CD4-positive, alpha-beta memory T cell (primary cell): Measurements from ENCODE around the gene ZFYVE28. TPM values are rescaled to one million over a fixed set of nuclear protein-coding genes. Genes with fewer than 3 reads are reported as not detected.

Experiments used
- CTCF ChIA-PET: fragments of 350-600 bp; sonication (Branson Sonifier 250); formaldehyde crosslinking; loops from one replicate; lab custom pipeline; 2021; ENCODE audit warnings: inconsistent platforms; ENCODE audit not compliant: partially characterized antibody; lab: Charles Lee
- POLR2A ChIA-PET: fragments of 350-600 bp; sonication (Branson Sonifier 250); formaldehyde crosslinking; loops from one replicate; lab custom pipeline; 2021; ENCODE audit not compliant: partially characterized antibody; lab: Charles Lee
- DNase-seq, 5 donors: peaks; one replicate each; pipeline versions ENCODE4 v3.0.0 to v3.0.0-alpha.2; 2020 to 2022; ENCODE audit warnings: mixed read lengths in 1 of 5
- H3K27ac ChIP-seq: one replicate; pipeline ENCODE4 v1.7.0; 2013; ENCODE audit warnings: low read depth, low read length
- H3K27me3 ChIP-seq: 2 replicates; pipeline ENCODE4 v1.7.0; 2013; ENCODE audit warnings: mild to moderate bottlenecking, low read length, moderate library complexity; ENCODE audit not compliant: insufficient read depth
- H3K36me3 ChIP-seq: 2 replicates; pipeline ENCODE4 v1.7.0; 2013; ENCODE audit warnings: mild to moderate bottlenecking, low read length, moderate library complexity; ENCODE audit not compliant: insufficient read depth
- H3K4me1 ChIP-seq: 2 replicates; pipeline ENCODE4 v1.7.0; 2013; ENCODE audit warnings: mild to moderate bottlenecking, low read length, moderate library complexity; ENCODE audit not compliant: insufficient read depth
- H3K4me3 ChIP-seq, 2 donors: one replicate each; pipeline ENCODE4 v1.7.0; 2013; ENCODE audit warnings: low read length in 2 of 2, mild to moderate bottlenecking in 1 of 2
- H3K9me3 ChIP-seq, 2 donors: one replicate each; pipeline ENCODE4 v1.7.0; 2013; ENCODE audit warnings: low read length in 2 of 2, control low read depth in 1 of 2; ENCODE audit not compliant: control insufficient read depth in 1 of 2
- H3K27ac Mint-ChIP-seq, 7 donors: one replicate each; pipeline ENCODE4 v1.8.0; 2020 to 2021; ENCODE audit warnings: mixed read lengths in 7 of 7, mild to moderate bottlenecking in 6 of 7, inconsistent platforms in 3 of 7, moderate library complexity in 3 of 7
- H3K27me3 Mint-ChIP-seq, 2 donors: one replicate each; pipeline ENCODE4 v1.8.0; 2020 to 2021; ENCODE audit warnings: mixed read lengths in 2 of 2
- H3K36me3 Mint-ChIP-seq, 2 donors: one replicate each; pipeline ENCODE4 v1.8.0; 2020 to 2021; ENCODE audit warnings: mixed read lengths in 2 of 2, inconsistent platforms in 1 of 2, mild to moderate bottlenecking in 1 of 2
- H3K4me1 Mint-ChIP-seq, 4 donors: one replicate each; pipeline ENCODE4 v1.8.0; 2020 to 2021; ENCODE audit warnings: mixed read lengths in 4 of 4, mild to moderate bottlenecking in 1 of 4
- H3K4me3 Mint-ChIP-seq, 8 donors: one replicate each; pipeline ENCODE4 v1.8.0; 2020 to 2021; ENCODE audit warnings: mixed read lengths in 8 of 8, mild to moderate bottlenecking in 7 of 8, moderate library complexity in 6 of 8, inconsistent platforms in 3 of 8
- H3K9me3 Mint-ChIP-seq, 8 donors: one replicate each; pipeline ENCODE4 v1.8.0; 2020 to 2021; ENCODE audit warnings: mixed read lengths in 8 of 8, mild to moderate bottlenecking in 5 of 8, inconsistent platforms in 3 of 8, moderate library complexity in 1 of 8
- intact Hi-C: fragments of 100-400 bp; cut with micrococcal nuclease; formaldehyde crosslinking; loops from one replicate; pipeline ENCODE4 v1.15.1; 2023
- polyA plus RNA-seq, 2 donors: library from polyadenylated mRNA; unstranded; fragments of 300-500 nt; fragmentation: Illumina TruSeq; gene quantifications; one replicate each; pipeline ENCODE4 v1.2.3, GENCODE V29; 2021
- total RNA-seq, 2 experiments: library from RNA; stranded (reverse); gene quantifications; one replicate each; pipeline ENCODE4 v1.2.3, GENCODE V29; 2021

The ZFYVE28 gene
- total and polyA plus RNA-seq, 4 experiments from 2014 or later: 13.1 to 31.8 (median 23.8) TPM

GRCh38 chr4:2438822-2439718 is 20.6 kb upstream of the ZFYVE28 start:
- DNase-seq: no peak
- H3K36me3 Mint-ChIP-seq: no peaks in the 10 kb centered on the region
- CTCF ChIA-PET: interaction anchor here (10.2 kb wide), 1 partner anchor 220 kb away, joined by 84 read pairs; no protein-coding TSS in a partner anchor
- H3K9me3 ChIP-seq: no peaks in the 10 kb centered on the region
- no peaks in the 10 kb centered on the region for H3K27me3 ChIP-seq
- H3K27ac ChIP-seq: no peak overlapping the region
- intact Hi-C loops: no loop called here
- H3K9me3 Mint-ChIP-seq: no peaks in the 10 kb centered on the region
- no peak overlapping the region for H3K27ac Mint-ChIP-seq
- H3K4me3 ChIP-seq: no peak overlapping the region
- no peaks in the 10 kb centered on the region for H3K36me3 ChIP-seq
- POLR2A ChIA-PET: no interaction called here
- H3K4me1 Mint-ChIP-seq: peaks cover 0 to 5% (median 2%) of the 10 kb centered on the region in 4 donors
- H3K27me3 Mint-ChIP-seq: no peaks in the 10 kb centered on the region
- peaks cover 6% of the 10 kb centered on the region for H3K4me1 ChIP-seq
- no peak overlapping the region for H3K4me3 Mint-ChIP-seq

DNA sequence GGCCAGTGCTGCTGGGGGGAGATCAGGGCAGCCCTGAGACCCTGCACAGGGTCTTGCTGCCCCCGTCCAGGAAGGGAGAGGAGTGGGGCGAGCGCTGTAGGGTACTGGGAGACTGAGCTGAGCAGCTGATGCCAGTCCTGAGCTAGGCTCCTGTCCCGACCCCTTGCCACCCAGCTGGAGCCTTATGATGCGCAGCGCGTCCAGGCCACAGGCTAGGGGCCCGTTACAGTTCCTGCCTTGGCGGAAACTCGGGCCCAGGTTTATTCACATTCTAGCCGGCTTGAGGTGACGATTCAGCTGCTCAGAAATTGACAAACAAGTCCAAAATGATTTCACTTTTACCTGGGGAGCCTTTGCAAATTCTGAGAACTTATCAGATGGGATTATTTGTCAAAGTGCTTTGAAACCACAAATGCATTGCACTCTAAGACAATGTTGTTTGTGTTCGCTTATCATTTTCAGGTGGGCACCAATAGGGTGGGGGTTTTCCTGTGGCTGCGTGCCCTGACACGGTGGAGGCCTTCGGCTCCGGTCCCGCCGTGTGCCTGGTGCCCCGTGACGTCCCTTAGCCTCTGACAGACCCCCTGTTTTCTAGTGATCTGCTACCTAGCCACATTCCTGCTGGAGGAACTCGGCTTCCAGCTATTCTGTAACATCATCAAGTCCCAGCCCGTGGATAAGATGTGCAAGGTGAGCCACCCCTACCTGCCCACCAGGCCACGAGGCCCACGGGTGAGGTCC is 19.2 kb upstream of the ZFYVE28 start:
- CTCF ChIA-PET: interaction anchor here (0.9 to 10.2 kb wide), 2 partner anchors 156 to 218 kb away, joined by 3 to 84 read pairs; no protein-coding TSS in a partner anchor
- intact Hi-C loops: no loop called here
- Mint-ChIP-seq H3K4me1 (peaks cover 0 to 5% (median 2%) of the 10 kb centered on the region in 4 donors), H3K27me3 (no peaks in the 10 kb centered on the region), H3K4me3 (no peak overlapping the region), H3K27ac (peak overlapping the region in 1 of 7 donors; percentile 13), H3K36me3 (no peaks in the 10 kb centered on the region), H3K9me3 (peaks cover 0 to 2% (median 0%) of the 10 kb centered on the region in 8 donors)
- POLR2A ChIA-PET: no interaction called here
- peaks cover 6% of the 10 kb centered on the region for H3K4me1 ChIP-seq
- no peaks in the 10 kb centered on the region for H3K36me3 ChIP-seq
- H3K27ac ChIP-seq: no peak overlapping the region
- H3K4me3 ChIP-seq: no peak overlapping the region
- no peaks in the 10 kb centered on the region for H3K9me3 ChIP-seq
- DNase-seq: no peak
- H3K27me3 ChIP-seq: no peaks in the 10 kb centered on the region

DNA sequence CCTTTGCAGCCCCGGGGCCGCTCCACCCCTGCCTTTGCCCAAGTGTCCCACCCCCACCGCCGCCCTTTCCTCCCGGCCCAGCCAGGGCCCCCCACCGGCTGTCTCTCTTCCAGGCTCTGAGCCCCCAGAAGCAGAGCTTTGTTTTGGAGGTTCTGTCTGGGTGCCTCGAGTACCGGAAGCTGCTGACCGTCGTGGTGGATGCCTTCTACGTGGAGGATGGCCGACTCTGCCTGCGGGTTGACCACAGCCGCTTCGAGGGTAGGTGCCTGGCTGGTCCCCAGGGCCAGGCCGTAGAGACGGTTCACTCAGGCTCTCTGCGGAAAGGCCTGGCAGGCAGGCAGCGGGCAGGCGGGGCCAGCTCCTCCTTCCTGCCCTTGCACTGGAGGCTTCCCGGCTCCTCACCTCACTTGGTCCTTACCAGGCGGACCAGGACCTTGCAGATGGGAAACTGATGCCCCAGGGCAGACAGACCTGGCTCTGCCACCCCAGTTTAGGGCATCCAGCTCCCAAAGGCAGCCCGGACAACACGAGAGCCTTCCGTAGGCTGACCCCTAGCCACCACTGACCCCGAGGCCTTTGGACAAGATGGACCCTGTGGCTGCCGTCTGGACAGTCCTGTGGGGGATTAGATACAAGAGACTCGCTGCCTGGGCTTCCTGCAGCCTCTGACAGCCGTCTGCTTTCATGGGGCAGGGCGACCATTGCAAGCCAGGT is 18.5 kb upstream of the ZFYVE28 start:
- H3K27me3 Mint-ChIP-seq: no peaks in the 10 kb centered on the region
- H3K36me3 ChIP-seq: no peaks in the 10 kb centered on the region
- H3K4me3 ChIP-seq: no peak overlapping the region
- no peaks in the 10 kb centered on the region for H3K36me3 Mint-ChIP-seq
- no peak overlapping the region for H3K27ac ChIP-seq
- H3K9me3 Mint-ChIP-seq: peaks cover 0 to 2% (median 0%) of the 10 kb centered on the region in 8 donors
- CTCF ChIA-PET: interaction anchor here (0.9 to 10.2 kb wide), 3 partner anchors 155 to 218 kb away, joined by 3 to 84 read pairs (median 3); no protein-coding TSS in a partner anchor
- no peak overlapping the region for H3K27ac Mint-ChIP-seq
- intact Hi-C loops: no loop called here
- no peaks in the 10 kb centered on the region for H3K9me3 ChIP-seq
- peaks cover 6% of the 10 kb centered on the region for H3K4me1 ChIP-seq
- POLR2A ChIA-PET: interaction anchor here (1.3 kb wide), 1 partner anchor 24 kb away, joined by 5 read pairs; no protein-coding TSS in a partner anchor
- H3K4me3 Mint-ChIP-seq: no peak overlapping the region
- DNase-seq: no peak
- H3K27me3 ChIP-seq: no peaks in the 10 kb centered on the region
- peaks cover 0 to 5% (median 2%) of the 10 kb centered on the region in 4 donors for H3K4me1 Mint-ChIP-seq

DNA sequence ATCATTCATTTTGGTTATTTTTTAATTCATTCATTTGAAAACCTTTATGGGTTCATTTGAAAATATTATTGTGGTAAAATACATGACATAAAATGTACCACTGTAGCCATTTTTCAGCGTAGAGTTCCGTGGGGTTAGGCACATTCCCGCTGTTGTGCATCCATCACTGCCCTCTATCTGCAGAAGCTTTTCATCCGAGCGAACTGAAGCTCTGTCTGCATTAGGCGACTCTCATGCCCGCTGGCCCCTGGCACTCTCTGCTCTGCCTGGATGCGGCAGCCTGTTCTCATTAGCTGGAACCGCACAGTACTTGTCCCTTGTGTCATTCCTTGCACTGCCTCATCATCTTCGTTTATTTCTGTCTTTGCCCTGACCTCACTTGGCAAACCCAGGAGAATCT is 17.9 kb upstream of the ZFYVE28 start:
- H3K4me1 ChIP-seq: peaks cover under 1% of the 10 kb centered on the region
- H3K36me3 ChIP-seq: no peaks in the 10 kb centered on the region
- CTCF ChIA-PET: interaction anchor here (0.9 to 10.2 kb wide), 3 partner anchors 15 to 217 kb away, joined by 3 to 84 read pairs (median 3); no protein-coding TSS in a partner anchor
- Mint-ChIP-seq H3K27me3 (no peaks in the 10 kb centered on the region), H3K36me3 (no peaks in the 10 kb centered on the region), H3K27ac (peak overlapping the region in 1 of 7 donors; percentile 42), H3K9me3 (peaks cover 0 to 2% (median 0%) of the 10 kb centered on the region in 8 donors), H3K4me1 (no peaks in the 10 kb centered on the region), H3K4me3 (no peak overlapping the region)
- intact Hi-C loops: no loop called here
- H3K27ac ChIP-seq: no peak overlapping the region
- DNase-seq: no peak
- no peaks in the 10 kb centered on the region for H3K9me3 ChIP-seq
- POLR2A ChIA-PET: interaction anchor here (1.3 kb wide), 1 partner anchor 23 kb away, joined by 5 read pairs; no protein-coding TSS in a partner anchor
- no peak overlapping the region for H3K4me3 ChIP-seq
- H3K27me3 ChIP-seq: no peaks in the 10 kb centered on the region

DNA sequence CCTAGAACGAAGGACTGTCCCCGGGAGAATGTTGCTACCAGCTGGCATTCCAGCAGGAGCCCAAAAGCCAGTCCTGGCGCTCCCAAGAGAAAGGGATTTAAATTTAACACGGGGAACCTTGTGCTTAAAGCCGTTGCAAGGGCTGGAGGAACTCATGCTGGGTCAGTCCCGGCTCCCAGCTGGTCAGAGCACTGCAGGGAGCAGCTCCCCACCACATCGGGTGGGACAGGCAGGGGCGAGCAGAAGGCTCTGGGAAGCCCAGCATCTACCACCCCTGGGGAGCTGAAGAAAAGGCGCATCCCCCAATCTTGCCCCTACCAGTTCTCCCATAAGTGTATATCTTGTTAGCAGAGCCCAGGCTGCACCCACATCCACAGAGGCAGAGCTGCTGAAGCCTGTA is 16.0 kb upstream of the ZFYVE28 start:
- ChIA-PET CTCF (no interaction called here), POLR2A (no interaction called here)
- no peak overlapping the region for H3K4me3 Mint-ChIP-seq
- intact Hi-C loops: no loop called here
- Histone ChIP-seq H3K4me3 (no peak overlapping the region), H3K36me3 (no peaks in the 10 kb centered on the region), H3K4me1 (no peaks in the 10 kb centered on the region), H3K27ac (no peak overlapping the region), H3K27me3 (no peaks in the 10 kb centered on the region), H3K9me3 (no peaks in the 10 kb centered on the region)
- no peaks in the 10 kb centered on the region for H3K4me1 Mint-ChIP-seq
- no peak for DNase-seq
- no peak overlapping the region for H3K27ac Mint-ChIP-seq
- peaks cover 0 to 2% (median 0%) of the 10 kb centered on the region in 8 donors for H3K9me3 Mint-ChIP-seq
- H3K36me3 Mint-ChIP-seq: no peaks in the 10 kb centered on the region
- H3K27me3 Mint-ChIP-seq: no peaks in the 10 kb centered on the region

DNA sequence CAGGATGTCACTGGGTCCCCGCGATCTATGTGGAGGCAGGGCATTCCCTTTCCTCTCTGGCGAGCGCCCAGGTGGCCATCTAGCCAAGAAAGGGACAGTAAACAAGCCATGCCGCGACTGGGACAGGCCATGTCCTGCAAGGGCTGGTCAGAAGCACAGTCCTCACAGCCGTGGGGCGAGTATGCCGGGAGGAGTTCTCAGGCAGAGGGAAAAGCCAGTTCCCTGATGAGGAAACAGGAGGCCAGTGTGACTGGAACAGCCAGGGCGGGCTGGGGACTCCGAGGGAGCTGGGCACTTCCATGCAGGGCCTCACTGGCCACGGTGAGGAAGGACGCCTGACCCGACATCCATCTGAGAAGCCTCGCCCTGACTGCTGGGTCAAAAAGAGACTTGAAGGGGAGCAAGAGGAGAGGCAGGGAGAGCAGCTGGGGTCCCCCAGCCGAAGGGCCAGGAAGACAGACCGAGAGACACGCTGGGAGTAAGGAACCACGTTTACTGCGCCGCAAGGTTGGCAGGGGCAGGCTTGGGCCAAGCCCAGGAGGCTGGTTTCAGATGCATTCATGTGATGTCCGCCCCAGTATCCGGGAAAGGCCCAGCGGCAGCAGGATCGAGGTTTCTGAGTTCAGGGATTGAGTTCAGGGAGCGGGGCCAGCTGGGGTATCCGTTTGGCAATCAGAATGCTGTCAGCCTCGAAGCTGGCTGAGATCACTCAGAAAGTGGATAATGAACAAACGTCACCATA is 15.3 kb upstream of the ZFYVE28 start:
- Histone ChIP-seq H3K9me3 (no peaks in the 10 kb centered on the region), H3K27me3 (no peaks in the 10 kb centered on the region), H3K4me3 (no peak overlapping the region), H3K27ac (no peak overlapping the region), H3K4me1 (no peaks in the 10 kb centered on the region), H3K36me3 (no peaks in the 10 kb centered on the region)
- Mint-ChIP-seq H3K9me3 (peaks cover 0 to 2% (median 0%) of the 10 kb centered on the region in 8 donors), H3K27ac (no peak overlapping the region), H3K27me3 (peaks cover 2 to 3% of the 10 kb centered on the region in 2 donors), H3K4me1 (no peaks in the 10 kb centered on the region), H3K4me3 (no peak overlapping the region), H3K36me3 (no peaks in the 10 kb centered on the region)
- ChIA-PET POLR2A (no interaction called here), CTCF (no interaction called here)
- intact Hi-C loops: no loop called here
- DNase-seq: no peak
